WTC11 (cell line): Measurements from ENCODE around the gene RUNX2. TPM values are rescaled to one million over a fixed set of nuclear protein-coding genes. Genes with fewer than 3 reads are reported as not detected.

Experiments
- ATAC-seq: fragments of 200-7000 bp; cut with Tn5 transposase; 2 replicates; pipeline ENCODE4 v1.10.0; 2021; ENCODE audit warnings: mild to moderate bottlenecking, moderate library complexity
- CTCF ChIA-PET: fragments of 300-600 bp; sonication (Branson Sonifier 250); formaldehyde crosslinking; loops from one replicate; lab custom pipeline; 2021; ENCODE audit warnings: antibody characterized with exemption; lab: Charles Lee
- POLR2A ChIA-PET: fragments of 350-600 bp; sonication (Branson Sonifier 250); formaldehyde crosslinking; loops from one replicate; lab custom pipeline; 2021; ENCODE audit warnings: antibody characterized with exemption; lab: Charles Lee
- DNase-seq: peaks from one replicate; pipeline ENCODE4 v3.0.0; 2021; ENCODE audit warnings: low spot score
- H3K27ac Mint-ChIP-seq: 2 replicates; pipeline ENCODE4 v1.8.0; 2021; ENCODE audit warnings: mixed read lengths
- H3K27me3 Mint-ChIP-seq: 2 replicates; pipeline ENCODE4 v1.8.0; 2021; ENCODE audit warnings: low read depth, mild to moderate bottlenecking, moderate library complexity, mixed read lengths
- H3K36me3 Mint-ChIP-seq: 2 replicates; pipeline ENCODE4 v1.8.0; 2021; ENCODE audit warnings: mixed read lengths
- H3K4me1 Mint-ChIP-seq: 2 replicates; pipeline ENCODE4 v1.8.0; 2022; ENCODE audit warnings: mixed read lengths
- H3K4me3 Mint-ChIP-seq: 2 replicates; pipeline ENCODE4 v1.8.0; 2021; ENCODE audit warnings: mild to moderate bottlenecking, moderate library complexity, mixed read lengths
- H3K9me3 Mint-ChIP-seq: 2 replicates; pipeline ENCODE4 v1.8.0; 2021; ENCODE audit warnings: mixed read lengths
- CREB1 ChIP-seq: sonication (generic); formaldehyde crosslinking; IDR thresholded peaks from 2 replicates; pipeline ENCODE4 v1.8.0; 2023; ENCODE audit warnings: mild to moderate bottlenecking, missing genetic modification reagents
- CREM ChIP-seq: sonication (generic); formaldehyde crosslinking; IDR thresholded peaks from 2 replicates; pipeline ENCODE4 v1.8.1; 2022; ENCODE audit warnings: mild to moderate bottlenecking, missing genetic modification reagents, moderate library complexity
- E2F1 ChIP-seq: sonication (generic); formaldehyde crosslinking; IDR thresholded peaks from 2 replicates; pipeline ENCODE4 v1.8.0; 2022; ENCODE audit warnings: mild to moderate bottlenecking, missing genetic modification reagents
- ERG ChIP-seq: fragments of 250-450 bp; sonication (Bioruptor Pico); IDR thresholded peaks from 2 replicates; pipeline ENCODE4 v1.8.0; 2021; ENCODE audit warnings: mild to moderate bottlenecking
- GABPB1 ChIP-seq: sonication (generic); formaldehyde crosslinking; IDR thresholded peaks from 2 replicates; pipeline ENCODE4 v1.8.1; 2023; ENCODE audit warnings: mild to moderate bottlenecking, missing genetic modification reagents
- IRF2 ChIP-seq: sonication (generic); formaldehyde crosslinking; IDR thresholded peaks from 2 replicates; pipeline ENCODE4 v1.8.0; 2022; ENCODE audit warnings: low read depth, missing genetic modification reagents, borderline replicate concordance
- MXD4 ChIP-seq: fragments of 250-450 bp; sonication (Bioruptor Pico); IDR thresholded peaks from 2 replicates; pipeline ENCODE4 v1.8.0; 2021; ENCODE audit warnings: mild to moderate bottlenecking, moderate library complexity, borderline replicate concordance
- MYBL2 ChIP-seq: sonication (generic); formaldehyde crosslinking; IDR thresholded peaks from 2 replicates; pipeline ENCODE4 v1.8.1; 2023; ENCODE audit warnings: mild to moderate bottlenecking, moderate library complexity, missing genetic modification reagents
- NR3C1 ChIP-seq: sonication (generic); formaldehyde crosslinking; conservative IDR thresholded peaks from 2 replicates; pipeline ENCODE4 v1.8.1; 2023; ENCODE audit warnings: low read depth, mild to moderate bottlenecking, missing genetic modification reagents
- PRDM15 ChIP-seq: sonication (generic); formaldehyde crosslinking; IDR thresholded peaks from 2 replicates; pipeline ENCODE4 v1.8.0; 2022; ENCODE audit warnings: missing genetic modification reagents
- RELA ChIP-seq: sonication (generic); formaldehyde crosslinking; IDR thresholded peaks from 2 replicates; pipeline ENCODE4 v1.8.1; 2022; ENCODE audit warnings: missing genetic modification reagents, mild to moderate bottlenecking, borderline replicate concordance
- RORB ChIP-seq: fragments of 250-450 bp; sonication (Bioruptor Pico); IDR thresholded peaks from 2 replicates; pipeline ENCODE4 v1.9.0; 2021; ENCODE audit warnings: mild to moderate bottlenecking
- TEAD1 ChIP-seq: sonication (generic); formaldehyde crosslinking; IDR thresholded peaks from 2 replicates; pipeline ENCODE4 v1.8.0; 2022; ENCODE audit warnings: mild to moderate bottlenecking, missing genetic modification reagents
- ZNF232 ChIP-seq: sonication (generic); formaldehyde crosslinking; IDR thresholded peaks from 2 replicates; pipeline ENCODE4 v1.8.0; 2022; ENCODE audit warnings: mild to moderate bottlenecking, missing genetic modification reagents
- ZNF671 ChIP-seq: fragments of 250-450 bp; sonication (Bioruptor Pico); IDR thresholded peaks from 2 replicates; pipeline ENCODE4 v1.8.0; 2021; ENCODE audit warnings: mild to moderate bottlenecking
- total RNA-seq: library from RNA; stranded (reverse); gene quantifications from 3 replicates; pipeline ENCODE4 v1.2.3, GENCODE V29; 2021
- TF ChIP-seq, protein P1 (sequence below): sonication (generic); formaldehyde crosslinking; conservative IDR thresholded peaks from 2 replicates; pipeline ENCODE4 v1.8.1; 2022; ENCODE audit warnings: mild to moderate bottlenecking, missing genetic modification reagents
- TF ChIP-seq, protein P2 (sequence below): sonication (generic); formaldehyde crosslinking; IDR thresholded peaks from 2 replicates; pipeline ENCODE4 v1.8.0; 2022; ENCODE audit warnings: mild to moderate bottlenecking, missing genetic modification reagents
- TF ChIP-seq, protein P3 (sequence below): fragments of 250-450 bp; sonication (Bioruptor Pico); IDR thresholded peaks from 2 replicates; pipeline ENCODE4 v1.9.0; 2021; ENCODE audit warnings: moderate library complexity, mild to moderate bottlenecking, inconsistent platforms, borderline replicate concordance
- TF ChIP-seq, protein P4 (sequence below): sonication (generic); formaldehyde crosslinking; IDR thresholded peaks from 2 replicates; pipeline ENCODE4 v1.8.1; 2023; ENCODE audit warnings: mild to moderate bottlenecking, missing genetic modification reagents, moderate library complexity
- TF ChIP-seq, protein P5 (sequence below): sonication (generic); formaldehyde crosslinking; IDR thresholded peaks from 2 replicates; pipeline ENCODE4 v1.8.0; 2022; ENCODE audit warnings: mild to moderate bottlenecking, missing genetic modification reagents

The RUNX2 gene
- total RNA-seq, 1 experiment from 2014 or later: 0.28 TPM

DNA sequence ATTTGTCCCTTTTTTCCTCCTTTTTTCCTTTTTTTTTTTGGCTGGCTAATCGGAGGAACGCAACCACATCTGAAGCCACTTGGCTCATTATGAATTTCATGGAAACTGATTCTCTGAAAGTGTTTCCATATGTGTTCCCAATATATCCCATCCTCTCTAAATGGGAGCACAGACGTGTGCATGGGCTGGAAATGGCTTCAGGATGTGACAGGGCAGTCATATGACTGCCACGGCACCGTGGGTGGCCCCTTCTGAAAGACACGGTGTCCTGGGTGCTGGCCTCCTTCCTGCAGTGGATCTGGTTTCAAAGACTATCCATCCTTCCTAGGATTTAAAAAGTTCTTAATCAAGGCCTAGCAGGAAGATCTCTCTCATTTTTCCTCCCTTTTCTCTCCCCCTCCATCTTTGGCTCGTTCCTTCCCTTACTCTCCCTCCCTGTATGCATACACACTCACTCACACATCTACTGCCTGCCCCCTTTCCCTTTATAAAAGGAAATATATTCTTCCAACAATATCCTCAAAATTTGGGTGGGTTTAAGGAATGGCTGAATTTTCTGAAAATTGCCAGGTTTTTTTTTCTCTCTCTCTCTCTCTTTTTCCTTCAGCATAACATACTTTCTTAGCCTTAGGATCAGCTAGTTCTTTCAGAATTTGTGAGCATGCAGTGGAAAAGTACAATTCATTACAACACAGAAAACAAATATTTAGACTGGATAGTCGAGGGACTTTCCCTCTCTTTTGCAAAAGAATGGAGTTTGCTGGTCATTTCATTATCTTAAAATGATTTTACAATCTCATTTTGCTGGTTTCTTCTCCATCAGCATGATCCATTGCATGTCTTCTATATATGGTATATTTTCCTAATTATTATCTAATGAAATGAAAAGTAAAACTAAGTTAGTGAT, 210.8 kb downstream of the RUNX2 start:
- ChIA-PET CTCF (interaction anchor here (0.7 kb wide), 1 partner anchor 1276 kb away, joined by 4 read pairs; no protein-coding TSS in a partner anchor), POLR2A (no interaction called here)
- H3K4me3 Mint-ChIP-seq: no peak overlapping the region
- TF ChIP-seq NR3C1 (CRISPR knock-in tag) (no peak), MXD4 (CRISPR knock-in tag) (no peak), MYBL2 (CRISPR knock-in tag) (no peak), E2F1 (no peak), PRDM15 (CRISPR knock-in tag) (no peak), IRF2 (CRISPR knock-in tag) (no peak), CREB1 (CRISPR knock-in tag) (no peak), GABPB1 (CRISPR knock-in tag) (no peak), ZNF671 (CRISPR knock-in tag) (no peak), CREM (no peak), ZNF232 (no peak)
- TF ChIP-seq, protein P1, sequence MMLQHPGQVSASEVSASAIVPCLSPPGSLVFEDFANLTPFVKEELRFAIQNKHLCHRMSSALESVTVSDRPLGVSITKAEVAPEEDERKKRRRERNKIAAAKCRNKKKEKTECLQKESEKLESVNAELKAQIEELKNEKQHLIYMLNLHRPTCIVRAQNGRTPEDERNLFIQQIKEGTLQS (CRISPR knock-in tag): no peak
- TF ChIP-seq, protein P2, sequence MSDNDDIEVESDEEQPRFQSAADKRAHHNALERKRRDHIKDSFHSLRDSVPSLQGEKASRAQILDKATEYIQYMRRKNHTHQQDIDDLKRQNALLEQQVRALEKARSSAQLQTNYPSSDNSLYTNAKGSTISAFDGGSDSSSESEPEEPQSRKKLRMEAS (CRISPR knock-in tag): no peak
- TF ChIP-seq, protein P3, sequence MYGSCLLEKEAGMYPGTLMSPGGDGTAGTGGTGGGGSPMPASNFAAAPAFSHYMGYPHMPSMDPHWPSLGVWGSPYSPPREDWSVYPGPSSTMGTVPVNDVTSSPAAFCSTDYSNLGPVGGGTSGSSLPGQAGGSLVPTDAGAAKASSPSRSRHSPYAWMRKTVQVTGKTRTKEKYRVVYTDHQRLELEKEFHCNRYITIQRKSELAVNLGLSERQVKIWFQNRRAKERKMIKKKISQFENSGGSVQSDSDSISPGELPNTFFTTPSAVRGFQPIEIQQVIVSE (CRISPR knock-in tag): no peak
- no peaks in the 10 kb centered on the region for H3K36me3 Mint-ChIP-seq
- ATAC-seq (no peak), DNase-seq (no peak)
- H3K27ac Mint-ChIP-seq: no peak overlapping the region
- H3K27me3 Mint-ChIP-seq: peaks cover 10% of the 10 kb centered on the region
- no peaks in the 10 kb centered on the region for H3K9me3 Mint-ChIP-seq
- H3K4me1 Mint-ChIP-seq: peaks cover 11% of the 10 kb centered on the region

DNA sequence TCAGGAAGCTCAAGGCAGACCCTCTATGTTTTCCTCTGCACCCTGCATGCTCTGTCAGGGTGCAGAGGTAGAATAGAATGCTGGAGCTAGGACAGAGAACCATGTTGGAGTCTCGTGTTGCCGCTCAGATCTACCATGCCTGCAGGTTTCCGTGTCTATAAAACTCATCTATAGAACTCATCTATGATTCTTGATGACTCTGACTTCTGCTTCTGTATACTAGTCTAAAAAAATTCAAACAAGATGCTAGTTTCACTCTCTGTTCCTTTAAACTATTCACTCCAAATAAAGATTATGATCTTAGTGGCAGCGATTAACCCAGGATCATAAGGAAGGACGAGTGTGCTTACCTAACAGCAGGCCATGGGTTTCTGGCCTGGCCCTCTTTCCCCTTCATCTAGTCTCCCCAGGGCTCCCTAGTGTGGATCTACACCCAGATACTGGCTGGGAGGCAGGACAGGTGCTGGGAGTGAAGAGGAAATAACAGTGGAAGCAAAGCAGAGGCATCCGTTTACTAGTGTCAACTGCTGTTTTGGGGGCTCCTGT, 212.3 kb downstream of the RUNX2 start:
- POLR2A ChIA-PET: no interaction called here
- H3K4me3 Mint-ChIP-seq: no peak overlapping the region
- no peaks in the 10 kb centered on the region for H3K36me3 Mint-ChIP-seq
- peaks cover 11% of the 10 kb centered on the region for H3K4me1 Mint-ChIP-seq
- ATAC-seq (no peak), DNase-seq (no peak)
- H3K27me3 Mint-ChIP-seq: peaks cover 4% of the 10 kb centered on the region; the same call in 1 of the 2 replicates
- CTCF ChIA-PET: no interaction called here
- TF ChIP-seq, protein P1 (CRISPR knock-in tag): no peak
- TF ChIP-seq TEAD1 (CRISPR knock-in tag): no peak
- TF ChIP-seq, protein P4, sequence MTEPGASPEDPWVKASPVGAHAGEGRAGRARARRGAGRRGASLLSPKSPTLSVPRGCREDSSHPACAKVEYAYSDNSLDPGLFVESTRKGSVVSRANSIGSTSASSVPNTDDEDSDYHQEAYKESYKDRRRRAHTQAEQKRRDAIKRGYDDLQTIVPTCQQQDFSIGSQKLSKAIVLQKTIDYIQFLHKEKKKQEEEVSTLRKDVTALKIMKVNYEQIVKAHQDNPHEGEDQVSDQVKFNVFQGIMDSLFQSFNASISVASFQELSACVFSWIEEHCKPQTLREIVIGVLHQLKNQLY (CRISPR knock-in tag): no peak
- TF ChIP-seq RORB (CRISPR knock-in tag): no peak
- TF ChIP-seq ZNF232: no peak
- TF ChIP-seq ERG (CRISPR knock-in tag): no peak
- TF ChIP-seq RELA (CRISPR knock-in tag): no peak
- no peak for TF ChIP-seq CREB1 (CRISPR knock-in tag)
- TF ChIP-seq NR3C1 (CRISPR knock-in tag): no peak
- TF ChIP-seq, protein P5, sequence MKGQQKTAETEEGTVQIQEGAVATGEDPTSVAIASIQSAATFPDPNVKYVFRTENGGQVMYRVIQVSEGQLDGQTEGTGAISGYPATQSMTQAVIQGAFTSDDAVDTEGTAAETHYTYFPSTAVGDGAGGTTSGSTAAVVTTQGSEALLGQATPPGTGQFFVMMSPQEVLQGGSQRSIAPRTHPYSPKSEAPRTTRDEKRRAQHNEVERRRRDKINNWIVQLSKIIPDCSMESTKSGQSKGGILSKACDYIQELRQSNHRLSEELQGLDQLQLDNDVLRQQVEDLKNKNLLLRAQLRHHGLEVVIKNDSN (CRISPR knock-in tag): no peak
- H3K9me3 Mint-ChIP-seq: no peaks in the 10 kb centered on the region
- H3K27ac Mint-ChIP-seq: no peak overlapping the region
